KOPT-K1 (cell line): ENCODE results near the gene RAB9A.

Source experiments
- H3K27ac ChIP-seq: fragments of 200-600 bp; sonication (generic); 2 replicates; pipeline ENCODE4 v1.5.1; 2016; ENCODE audit warnings: antibody characterized with exemption, mild to moderate bottlenecking, low read depth, low read length; ENCODE audit not compliant: poor library complexity, severe bottlenecking
- H3K36me3 ChIP-seq: fragments of 200-600 bp; sonication (generic); 2 replicates; pipeline ENCODE4 v1.5.1; 2017; ENCODE audit warnings: antibody characterized with exemption, mild to moderate bottlenecking, low read length, moderate library complexity; ENCODE audit not compliant: insufficient read depth
- H3K9me3 ChIP-seq: fragments of 200-600 bp; sonication (generic); 2 replicates; pipeline ENCODE4 v1.5.1; 2017; ENCODE audit warnings: antibody characterized with exemption, low read length, mild to moderate bottlenecking; ENCODE audit not compliant: insufficient read depth, poor library complexity, severe bottlenecking

Gene RAB9A

DNA sequence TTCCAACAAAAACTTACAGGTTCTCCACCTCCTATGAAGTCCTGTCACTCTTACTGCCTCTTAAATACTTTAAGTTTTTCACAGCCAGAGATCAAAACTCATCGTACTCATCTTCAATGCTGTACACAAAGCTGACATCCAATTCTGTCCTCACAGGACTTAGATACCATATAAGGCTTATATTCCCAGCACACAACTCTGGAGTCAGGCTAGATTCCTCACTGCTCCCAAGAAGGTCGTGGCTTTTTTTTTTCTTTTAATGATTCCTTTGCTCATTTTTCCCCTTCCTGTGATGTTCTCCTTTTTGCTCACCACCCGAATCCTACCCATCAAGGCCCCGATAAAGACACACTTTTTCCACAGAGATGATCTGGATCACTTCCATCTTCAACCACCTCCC is 44.6 kb downstream of the RAB9A start:
- no peaks in the 10 kb centered on the region for H3K9me3 ChIP-seq
- peak overlapping the region; percentile 93 for H3K27ac ChIP-seq
- H3K36me3 ChIP-seq: peaks cover 4% of the 10 kb centered on the region; the same call in 1 of the 2 replicates

DNA sequence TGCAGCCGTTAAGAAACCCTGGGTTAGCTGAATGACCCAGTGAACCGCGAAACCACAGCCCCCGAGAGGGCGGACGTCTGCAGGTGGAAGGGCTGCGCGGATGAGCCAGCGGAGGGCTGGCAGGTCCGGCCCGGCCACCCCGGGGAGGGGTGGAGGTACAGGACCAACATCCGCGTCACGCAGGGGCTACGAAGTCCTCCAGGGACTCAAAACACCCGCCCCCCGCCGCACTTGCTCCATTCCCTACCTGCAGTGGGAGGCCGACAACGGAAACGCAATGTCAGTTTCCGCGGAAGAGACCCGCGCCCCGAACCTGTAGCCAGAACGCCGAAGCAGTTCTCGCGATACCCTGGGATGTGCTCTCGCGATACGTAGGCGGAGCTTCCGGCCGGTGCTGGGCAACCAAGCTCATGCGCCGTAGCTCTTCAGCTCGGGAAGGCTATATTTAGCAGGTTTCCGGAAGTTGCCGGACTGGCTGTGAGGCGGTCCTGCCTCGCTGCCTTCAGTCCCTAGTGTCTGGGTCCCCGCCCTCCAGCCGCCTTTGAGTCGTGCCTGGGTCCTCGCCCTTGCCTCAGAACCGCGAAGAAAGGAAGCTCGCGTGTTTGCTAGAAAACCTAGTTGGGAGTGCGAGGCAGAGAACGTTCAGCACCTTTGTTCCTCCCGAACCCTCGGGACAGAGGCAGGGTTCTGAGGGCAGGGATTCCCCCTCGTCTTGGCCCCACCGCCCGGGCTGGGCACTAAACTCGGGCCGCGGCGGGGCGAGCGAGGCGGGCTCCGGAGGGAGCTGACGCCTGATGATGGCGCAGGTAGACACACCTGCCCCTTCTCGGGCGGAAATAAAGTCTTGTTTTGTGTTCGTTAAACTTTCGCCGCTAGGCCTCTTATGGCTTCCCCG is 45.6 kb downstream of the RAB9A start, which contains the start of the genes OFD1 and TRAPPC2:
Gene OFD1 (plus strand): TSS at position 471 of the 895 bp plus-strand sequence. CDS start 324 bp downstream, at position 795.
Gene TRAPPC2 (minus strand): TSS at position 343 of the 895 bp plus-strand sequence. CDS start 14,657 bp downstream, outside the sequence.
- no peaks in the 10 kb centered on the region for H3K9me3 ChIP-seq
- peak within 1 kb of the TSS; percentile 93 for H3K27ac ChIP-seq
- H3K36me3 ChIP-seq: peaks cover 14% of the 10 kb centered on the region

DNA sequence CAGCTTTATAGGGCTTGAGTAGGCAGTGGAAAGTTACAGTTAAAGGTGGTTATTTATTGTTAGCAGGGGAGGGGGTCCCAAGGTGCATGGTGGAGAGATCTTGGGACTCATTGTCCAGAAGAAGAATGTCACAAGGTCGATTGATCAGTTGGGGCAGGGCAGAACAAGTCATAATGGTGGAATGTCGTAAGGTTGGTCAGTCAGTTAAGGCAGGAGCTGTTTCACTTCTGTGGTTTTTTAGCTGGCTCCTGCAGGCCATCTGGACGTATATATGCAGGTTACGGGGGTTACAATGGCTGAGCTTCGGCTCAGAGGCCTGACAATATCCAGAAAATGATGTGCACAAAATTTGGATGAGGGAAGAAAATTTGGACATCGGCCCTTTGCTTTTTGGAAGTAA is 52.8 kb downstream of the RAB9A start:
- H3K27ac ChIP-seq: peak overlapping the region; percentile 64
- no peaks in the 10 kb centered on the region for H3K9me3 ChIP-seq
- H3K36me3 ChIP-seq: peaks cover 48% of the 10 kb centered on the region

DNA sequence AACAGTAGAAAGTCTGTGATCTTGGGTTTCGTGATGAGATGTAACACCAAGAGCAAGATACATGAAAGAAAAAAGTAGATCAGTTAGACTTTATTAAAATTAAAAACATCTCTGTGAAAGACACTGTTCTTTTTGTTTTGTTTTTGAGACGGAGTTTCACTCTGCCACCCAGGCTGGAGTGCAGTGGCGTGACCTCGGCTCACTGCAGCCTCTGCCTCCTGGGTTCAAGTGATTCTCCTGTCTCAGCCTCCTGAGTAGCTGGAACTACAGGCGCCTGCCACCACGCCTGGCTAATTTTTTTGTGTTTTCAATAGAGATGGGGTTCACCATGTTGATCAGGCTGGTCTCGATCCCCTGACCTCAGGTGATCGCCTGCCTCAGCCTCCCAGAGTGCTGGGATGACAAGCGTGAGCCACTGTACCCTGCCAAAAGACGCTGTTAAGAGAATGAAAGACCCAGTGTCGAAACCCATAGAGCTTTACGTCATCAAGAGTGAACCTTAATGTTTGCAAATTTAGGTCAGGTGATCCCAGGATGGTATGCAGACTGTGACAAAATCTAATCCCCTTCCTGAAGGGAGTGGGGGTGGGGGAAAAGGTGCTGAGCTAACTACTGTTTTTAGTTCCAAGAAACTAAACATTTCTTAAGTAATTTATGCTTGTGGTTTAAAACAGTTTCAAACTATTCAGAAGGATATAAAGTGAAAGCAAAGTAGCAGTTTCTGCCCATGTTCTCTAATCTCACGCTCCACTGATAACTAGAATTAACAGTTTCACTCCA is 53.7 kb downstream of the RAB9A start:
- Histone ChIP-seq H3K27ac (peak overlapping the region; percentile 64), H3K36me3 (peaks cover 53% of the 10 kb centered on the region), H3K9me3 (no peaks in the 10 kb centered on the region)

DNA sequence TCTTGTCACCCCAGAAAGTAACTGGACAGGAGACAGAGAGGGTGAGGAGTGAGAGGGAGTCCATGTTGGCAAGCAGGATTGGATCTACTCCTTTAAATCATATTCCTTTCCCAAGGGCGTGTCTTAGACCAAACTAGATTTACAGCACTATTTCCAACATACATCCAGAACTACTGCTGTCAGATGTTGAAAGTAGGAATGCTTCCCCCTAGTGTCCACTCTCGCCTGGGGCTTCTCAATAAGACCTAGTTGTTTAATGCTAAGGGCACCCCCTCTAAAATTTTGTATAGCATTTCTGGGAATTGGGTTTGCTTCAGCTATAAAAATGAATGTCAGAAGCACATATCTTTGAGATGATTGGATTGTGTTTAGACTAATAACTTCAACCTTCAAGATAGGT is 58.9 kb downstream of the RAB9A start:
- Histone ChIP-seq H3K36me3 (peaks cover 88% of the 10 kb centered on the region), H3K27ac (no peak overlapping the region), H3K9me3 (no peaks in the 10 kb centered on the region)

DNA sequence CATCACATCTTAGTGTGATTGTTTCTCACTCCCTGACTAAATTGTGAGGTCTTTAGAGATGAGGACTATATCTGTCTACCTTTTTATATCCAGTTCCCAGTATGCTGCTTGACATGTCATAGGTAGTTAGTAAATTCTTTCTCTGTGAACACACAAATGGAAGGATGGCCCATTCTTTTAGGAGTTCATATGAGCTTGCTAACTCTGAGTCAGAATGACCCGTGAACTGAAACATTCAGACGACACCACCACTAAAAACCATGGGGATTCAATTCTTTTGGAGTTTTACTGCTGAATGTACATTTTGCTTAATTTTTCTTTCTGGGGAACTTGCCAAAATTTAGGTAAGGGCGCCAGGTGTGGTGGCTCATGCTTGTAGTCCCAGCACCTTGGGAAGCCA is 59.6 kb downstream of the RAB9A start:
- Histone ChIP-seq H3K9me3 (no peaks in the 10 kb centered on the region), H3K36me3 (peaks cover 93% of the 10 kb centered on the region), H3K27ac (no peak overlapping the region)

DNA sequence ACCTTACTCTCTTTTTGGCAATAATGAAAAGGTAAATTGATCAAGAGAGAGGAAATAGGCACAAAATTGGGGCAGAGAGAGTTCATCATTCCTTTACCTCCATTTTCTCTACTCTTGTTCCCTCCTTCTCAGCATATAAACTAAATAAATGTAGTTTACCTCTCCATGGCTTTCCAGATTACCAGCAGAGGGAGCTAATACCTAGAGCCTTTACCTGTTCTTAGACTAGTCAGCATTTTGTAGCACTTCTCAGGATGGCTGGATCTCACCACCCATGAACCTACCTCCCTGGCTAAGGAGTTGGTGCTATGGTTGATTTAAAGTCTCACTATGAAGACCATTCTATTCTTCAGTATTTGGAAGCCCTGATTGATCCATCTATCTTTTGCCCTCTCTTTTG is 61.3 kb downstream of the RAB9A start:
- Histone ChIP-seq H3K27ac (no peak overlapping the region), H3K36me3 (peaks cover 90% of the 10 kb centered on the region), H3K9me3 (no peaks in the 10 kb centered on the region)

DNA sequence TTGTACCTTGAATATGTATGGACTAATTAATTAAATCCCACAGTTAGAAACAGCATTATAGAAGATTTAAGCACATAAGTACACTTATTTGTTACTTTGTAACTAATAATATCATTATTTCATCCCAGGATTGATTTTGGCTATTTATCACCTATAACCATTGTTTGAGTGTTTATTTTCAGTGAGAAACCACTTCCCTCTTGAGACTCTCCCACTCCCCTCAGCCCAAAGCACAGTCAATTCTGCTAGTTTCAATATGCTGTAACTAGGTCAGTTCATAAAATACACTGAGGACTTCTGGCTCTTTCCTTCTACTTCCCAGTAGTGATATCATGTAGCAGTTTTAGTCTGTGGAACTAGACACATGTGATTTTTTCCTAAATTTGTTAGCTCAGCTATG is 61.9 kb downstream of the RAB9A start:
- no peaks in the 10 kb centered on the region for H3K9me3 ChIP-seq
- peaks cover 90% of the 10 kb centered on the region for H3K36me3 ChIP-seq

DNA sequence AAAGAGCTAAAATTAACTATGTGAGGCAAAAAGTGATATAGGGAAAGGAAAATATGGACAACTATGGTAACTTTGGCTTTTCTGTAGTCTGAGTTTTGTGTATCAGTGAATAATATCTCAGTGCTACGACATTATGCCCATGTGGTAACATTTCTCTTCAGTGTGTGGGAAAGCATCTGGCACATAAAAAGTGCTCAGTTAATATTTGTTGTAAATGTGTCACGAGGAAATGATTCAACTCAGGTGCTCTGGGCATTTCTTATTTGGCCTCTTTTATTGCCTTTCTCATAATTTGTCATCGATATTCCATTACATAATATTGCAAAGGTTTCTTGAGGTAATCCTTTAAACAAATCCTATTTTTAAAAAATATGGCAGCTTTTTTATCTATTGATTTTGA is 63.2 kb downstream of the RAB9A start:
- Histone ChIP-seq H3K9me3 (no peaks in the 10 kb centered on the region), H3K27ac (no peak overlapping the region), H3K36me3 (peaks cover 90% of the 10 kb centered on the region)

More for the DNA sequence above, 61.9 kb downstream of the RAB9A start:
- no peak overlapping the region for H3K27ac ChIP-seq

DNA sequence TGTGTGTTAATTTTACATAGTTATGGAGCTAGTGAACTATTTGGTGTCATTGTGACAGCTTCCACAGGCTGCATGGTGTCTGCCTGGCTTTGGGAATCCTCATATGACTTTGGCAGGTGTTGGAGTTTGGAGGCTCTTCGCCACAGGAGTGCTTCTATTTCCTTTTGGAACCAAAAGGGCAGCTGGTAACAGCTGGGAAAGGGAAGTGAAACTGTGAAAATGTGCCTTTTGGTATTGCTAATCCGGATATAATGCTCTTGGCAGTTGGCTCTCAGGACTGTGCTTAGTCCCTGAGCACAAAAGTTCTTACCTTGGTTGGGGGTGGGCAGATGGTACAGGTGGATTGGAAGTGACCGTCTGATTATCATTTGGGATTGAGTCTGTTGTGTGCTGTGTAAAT is 63.7 kb downstream of the RAB9A start:
- no peaks in the 10 kb centered on the region for H3K9me3 ChIP-seq
- H3K36me3 ChIP-seq: peaks cover 90% of the 10 kb centered on the region
- no peak overlapping the region for H3K27ac ChIP-seq

DNA sequence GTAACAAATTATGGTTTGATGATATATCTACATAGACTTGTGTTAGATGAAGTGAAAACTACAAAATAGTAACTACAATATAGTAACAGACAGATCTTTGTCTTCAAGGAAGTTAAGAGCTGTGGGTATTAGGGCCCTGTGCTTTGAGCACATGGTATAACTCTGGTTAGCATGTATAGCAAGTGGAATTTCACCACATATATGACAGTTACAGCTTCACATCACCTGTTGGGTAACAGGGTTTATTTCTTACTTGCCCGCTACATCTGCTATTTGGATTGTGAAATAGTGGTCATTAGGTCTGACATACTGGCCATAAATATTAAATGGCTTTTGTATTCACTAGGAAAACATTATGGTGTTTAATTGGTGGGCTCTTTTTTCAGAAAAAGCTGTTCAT is 65.8 kb downstream of the RAB9A start:
- H3K27ac ChIP-seq: no peak overlapping the region
- H3K36me3 ChIP-seq: peaks cover 90% of the 10 kb centered on the region
- H3K9me3 ChIP-seq: no peaks in the 10 kb centered on the region

DNA sequence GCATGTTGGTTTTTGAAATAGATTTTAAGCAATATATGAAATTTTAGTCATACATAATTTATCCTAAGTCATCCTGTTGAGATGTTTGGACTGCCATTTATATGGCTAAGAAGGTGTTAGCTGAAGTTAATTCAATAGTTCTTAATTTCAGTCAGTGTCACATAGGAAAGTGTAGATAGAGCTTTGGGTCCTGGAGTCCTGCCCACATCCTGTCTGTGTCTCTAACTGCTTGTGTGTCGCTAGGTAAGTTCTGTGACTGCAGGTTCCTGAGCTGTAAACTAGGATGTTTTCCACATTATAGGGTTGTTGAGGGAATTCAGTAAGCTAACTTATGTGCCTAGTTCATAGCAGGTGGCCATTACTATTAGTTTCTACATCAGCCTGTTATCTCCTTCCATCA is 66.3 kb downstream of the RAB9A start:
- Histone ChIP-seq H3K27ac (no peak overlapping the region), H3K9me3 (no peaks in the 10 kb centered on the region), H3K36me3 (peaks cover 90% of the 10 kb centered on the region)

DNA sequence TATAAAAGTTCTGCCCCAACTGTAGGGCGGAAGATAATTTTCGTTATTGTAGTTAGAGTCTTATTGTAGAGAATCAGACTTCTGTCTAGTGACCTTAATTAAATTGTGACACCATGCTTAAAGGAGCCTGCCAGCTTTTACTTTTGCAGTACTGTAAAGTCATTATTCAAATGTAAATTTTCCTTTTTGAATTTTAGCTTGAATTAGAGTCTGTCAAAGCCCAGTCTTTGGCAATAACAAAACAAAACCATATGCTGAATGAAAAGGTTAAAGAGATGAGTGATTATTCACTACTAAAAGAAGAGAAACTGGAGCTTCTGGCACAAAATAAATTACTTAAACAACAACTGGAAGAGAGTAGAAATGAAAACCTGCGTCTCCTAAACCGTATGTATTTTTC is 67.5 kb downstream of the RAB9A start:
- no peak overlapping the region for H3K27ac ChIP-seq
- no peaks in the 10 kb centered on the region for H3K9me3 ChIP-seq
- peaks cover 90% of the 10 kb centered on the region for H3K36me3 ChIP-seq

DNA sequence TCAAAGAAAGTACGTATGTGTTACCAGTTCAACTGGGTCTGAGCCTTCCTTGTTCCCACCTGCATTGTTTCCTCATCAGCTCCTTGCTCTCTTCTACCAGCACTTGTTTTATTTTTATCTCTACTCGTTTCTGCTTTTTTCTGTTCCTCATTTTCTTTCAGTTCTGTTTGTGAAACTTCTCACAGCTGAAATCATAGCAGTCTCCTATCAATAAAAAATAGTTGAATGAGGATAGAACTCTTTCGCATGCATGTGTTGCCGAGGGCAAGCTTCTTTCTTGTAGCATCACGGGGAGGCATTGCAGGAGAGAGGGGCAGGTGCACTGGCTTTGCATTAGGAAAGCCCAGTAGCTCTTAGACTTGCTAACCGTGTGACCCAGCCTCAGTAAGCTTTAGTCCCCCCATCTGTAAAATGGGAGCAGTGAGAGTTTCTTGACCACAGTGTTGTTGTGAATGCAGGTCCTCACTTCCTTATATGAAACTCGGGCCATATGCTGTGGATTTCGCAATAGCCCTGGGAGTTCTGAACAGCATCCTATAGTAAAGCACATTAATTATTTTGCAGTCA is 70.3 kb downstream of the RAB9A start:
- H3K36me3 ChIP-seq: peaks cover 91% of the 10 kb centered on the region
- H3K27ac ChIP-seq: no peak overlapping the region
- no peaks in the 10 kb centered on the region for H3K9me3 ChIP-seq
